PC-3 (cell line): ENCODE results near the gene KIF2A. TPM values are rescaled to one million over a fixed set of nuclear protein-coding genes. Genes with fewer than 3 reads are reported as not detected.

Experiments
- ATAC-seq: fragments of 200-7000 bp; cut with Tn5 transposase; 2 replicates; pipeline ENCODE4 v1.9.1; 2020; ENCODE audit warnings: mild to moderate bottlenecking, moderate library complexity
- BruUV-seq: library from RNA; stranded (reverse); fragments of 400-500 nt; replicated peaks from 2 replicates; lab custom pipeline; 2021; lab: Mats Ljungman, UMichigan
- CTCF ChIA-PET: fragments of 300-600 bp; sonication (Branson Sonifier 250); formaldehyde crosslinking; loops from one replicate; lab custom pipeline; 2022; ENCODE audit warnings: antibody characterized with exemption; lab: Charles Lee
- POLR2A ChIA-PET: fragments of 300-600 bp; sonication (Branson Sonifier 250); formaldehyde crosslinking; loops from one replicate; lab custom pipeline; 2022; ENCODE audit warnings: antibody characterized with exemption; ENCODE audit not compliant: unreplicated experiment; lab: Charles Lee
- DNase-seq: peaks from one replicate; pipeline ENCODE4 v3.0.0-alpha.2; 2015
- H2AFZ ChIP-seq: fragments of 300-600 bp; sonication (generic); 2 replicates; pipeline ENCODE4 v1.6.0; 2016; ENCODE audit warnings: antibody characterized with exemption, low read length
- H3F3A ChIP-seq: fragments of 300-600 bp; sonication (generic); one replicate; pipeline ENCODE4 v1.6.0; 2017; ENCODE audit warnings: antibody characterized with exemption, low read length, control low read depth, mild to moderate bottlenecking; ENCODE audit not compliant: unreplicated experiment
- H3K27ac ChIP-seq: fragments of 300-600 bp; sonication (generic); 2 replicates; pipeline ENCODE4 v1.5.1; 2016; ENCODE audit warnings: mild to moderate bottlenecking, low read length
- H3K27me3 ChIP-seq: fragments of 300-600 bp; sonication (generic); 2 replicates; pipeline ENCODE4 v1.6.1; 2016; ENCODE audit warnings: low read length, mixed read lengths
- H3K36me3 ChIP-seq: fragments of 300-600 bp; sonication (generic); 2 replicates; pipeline ENCODE4 v1.6.1; 2016; ENCODE audit warnings: low read depth, mixed run types, low read length, mixed read lengths
- H3K4me1 ChIP-seq: fragments of 300-600 bp; sonication (generic); 2 replicates; pipeline ENCODE4 v1.5.1; 2016; ENCODE audit warnings: low read length; ENCODE audit not compliant: insufficient read depth
- H3K4me2 ChIP-seq: fragments of 300-600 bp; sonication (generic); 2 replicates; pipeline ENCODE4 v1.6.0; 2016; ENCODE audit warnings: low read length
- H3K4me3 ChIP-seq: fragments of 300-600 bp; sonication (generic); 2 replicates; pipeline ENCODE4 v1.5.1; 2016; ENCODE audit warnings: mild to moderate bottlenecking, low read length, mixed read lengths
- H3K79me2 ChIP-seq: fragments of 300-600 bp; sonication (generic); 2 replicates; pipeline ENCODE4 v1.6.1; 2017; ENCODE audit warnings: low read length, mixed read lengths
- H3K9ac ChIP-seq: fragments of 300-600 bp; sonication (generic); 2 replicates; pipeline ENCODE4 v1.6.0; 2016; ENCODE audit warnings: mild to moderate bottlenecking, low read length
- H3K9me2 ChIP-seq: fragments of 300-600 bp; sonication (generic); replicated peaks from 2 replicates; pipeline ENCODE4 v1.6.1; 2016; ENCODE audit warnings: mixed run types, low read length, mixed read lengths
- H3K9me3 ChIP-seq: fragments of 300-600 bp; sonication (generic); 2 replicates; pipeline ENCODE4 v1.6.1; 2016; ENCODE audit warnings: low read length, mixed read lengths
- H4K20me1 ChIP-seq: fragments of 300-600 bp; sonication (generic); 2 replicates; pipeline ENCODE4 v1.6.1; 2016; ENCODE audit warnings: low read length, mixed read lengths
- CTCF ChIP-seq: fragments of 300-600 bp; sonication (generic); conservative IDR thresholded peaks from 2 replicates; pipeline ENCODE4 v1.5.1; 2017; ENCODE audit warnings: antibody characterized with exemption, low read depth, mild to moderate bottlenecking, low read length
- EZH2 ChIP-seq: fragments of 300-600 bp; sonication (generic); IDR thresholded peaks from one replicate; pipeline ENCODE4 v1.6.1; 2017; ENCODE audit warnings: antibody characterized with exemption, mild to moderate bottlenecking, low read length; ENCODE audit not compliant: unreplicated experiment
- EZH2phosphoT487 ChIP-seq: fragments of 300-600 bp; sonication (generic); IDR thresholded peaks from 2 replicates; pipeline ENCODE4 v1.6.1; 2018; ENCODE audit warnings: mild to moderate bottlenecking, antibody characterized with exemption, low read length, borderline replicate concordance
- intact Hi-C: fragments of 100-400 bp; cut with micrococcal nuclease; formaldehyde crosslinking; loops from 2 replicates; pipeline ENCODE4 v1.9.0; 2023
- total RNA-seq: library from RNA; depleted of rRNA; stranded (reverse); fragments of >200 nt; gene quantifications from 2 replicates; pipeline ENCODE4 v1.2.3, GENCODE V29; 2014

KIF2A gene
- total RNA-seq, 1 experiment from 2014 or later, result 26.4 TPM

GRCh38 chr5:62375627-62376026, 69.6 kb downstream of the KIF2A start:
- peak; percentile 38 for ATAC-seq
- peaks cover 22% of the 10 kb centered on the region for H3K4me1 ChIP-seq
- POLR2A ChIA-PET, result no interaction called here
- no peak overlapping the region for H2AFZ ChIP-seq
- H3K27me3 ChIP-seq, result no peaks in the 10 kb centered on the region
- H3K4me2 ChIP-seq, result peak overlapping the region; percentile 40; the same call in 1 of the 2 replicates
- H4K20me1 ChIP-seq, result no peaks in the 10 kb centered on the region
- no peaks in the 10 kb centered on the region for H3F3A ChIP-seq
- peak overlapping the region; percentile 35; the same call in 1 of the 2 replicates for H3K27ac ChIP-seq
- H3K9me3 ChIP-seq, result no peaks in the 10 kb centered on the region
- H3K9me2 ChIP-seq, result no peaks in the 10 kb centered on the region
- H3K79me2 ChIP-seq, result no peaks in the 10 kb centered on the region
- no peak overlapping the region for H3K4me3 ChIP-seq
- BruUV-seq, result no TSS peak
- intact Hi-C loops, result no loop called here
- H3K9ac ChIP-seq, result no peak overlapping the region
- DNase-seq, result no peak
- TF ChIP-seq EZH2 (no peak), EZH2phosphoT487 (no peak), CTCF (no peak)
- H3K36me3 ChIP-seq, result peaks cover 18% of the 10 kb centered on the region
- CTCF ChIA-PET, result no interaction called here

DNA sequence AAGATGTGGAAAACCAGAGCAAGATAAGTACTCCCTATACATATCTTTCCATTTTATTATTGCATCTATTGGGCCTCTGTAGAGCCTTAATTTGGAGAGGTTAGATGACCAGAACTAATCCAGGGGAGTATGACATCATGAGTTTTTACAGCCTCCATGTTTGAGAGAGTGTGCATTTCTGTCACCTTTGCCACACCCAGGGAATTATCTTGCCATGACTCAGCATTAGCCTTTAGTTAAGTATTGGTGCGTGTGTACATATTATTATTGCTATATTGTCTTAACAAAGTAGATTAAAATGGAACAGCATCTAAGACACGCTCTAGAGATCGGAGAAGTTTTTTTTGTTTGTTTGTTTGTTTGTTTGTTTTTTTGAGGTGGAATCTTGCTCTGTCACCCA, 70.1 kb downstream of the KIF2A start:
- H4K20me1 ChIP-seq, result no peaks in the 10 kb centered on the region
- H3K79me2 ChIP-seq, result no peaks in the 10 kb centered on the region
- BruUV-seq, result no TSS peak
- H3K9me3 ChIP-seq, result no peaks in the 10 kb centered on the region
- no peak overlapping the region for H3K9ac ChIP-seq
- peak overlapping the region; percentile 35; the same call in 1 of the 2 replicates for H3K27ac ChIP-seq
- H3K36me3 ChIP-seq, result peaks cover 18% of the 10 kb centered on the region
- DNase-seq, result peak; percentile 58
- H3K27me3 ChIP-seq, result no peaks in the 10 kb centered on the region
- intact Hi-C loops, result no loop called here
- no peak for TF ChIP-seq EZH2
- TF ChIP-seq CTCF, result no peak
- TF ChIP-seq EZH2phosphoT487, result no peak
- no peak overlapping the region for H2AFZ ChIP-seq
- H3K4me1 ChIP-seq, result peaks cover 20% of the 10 kb centered on the region
- no peaks in the 10 kb centered on the region for H3K9me2 ChIP-seq
- ChIA-PET CTCF (no interaction called here), POLR2A (no interaction called here)
- no peaks in the 10 kb centered on the region for H3F3A ChIP-seq
- peak; percentile 90 for ATAC-seq
- no peak overlapping the region for H3K4me3 ChIP-seq
- peak overlapping the region; percentile 40; the same call in 1 of the 2 replicates for H3K4me2 ChIP-seq

- no peaks in the 10 kb centered on the region for H4K20me1 ChIP-seq
- no peaks in the 10 kb centered on the region for H3F3A ChIP-seq
- peaks cover 40% of the 10 kb centered on the region for H3K36me3 ChIP-seq
- ChIA-PET CTCF (no interaction called here), POLR2A (interaction anchor here (1.2 kb wide), 1 partner anchor 19 kb away, joined by 9 read pairs; the partner anchor contains the start of gene DIMT1)
- DNase-seq (peak; percentile 85), ATAC-seq (peak; percentile 27)
- TF ChIP-seq EZH2, result no peak
- no peak for TF ChIP-seq EZH2phosphoT487
- TF ChIP-seq CTCF, result no peak
- no peaks in the 10 kb centered on the region for H3K9me2 ChIP-seq
- H3K9ac ChIP-seq, result peak overlapping the region; percentile 23
- H3K4me2 ChIP-seq, result peak overlapping the region; percentile 65
- H3K9me3 ChIP-seq, result no peaks in the 10 kb centered on the region
- intact Hi-C loops, result no loop called here
- peaks cover 31% of the 10 kb centered on the region for H3K4me1 ChIP-seq
- no peaks in the 10 kb centered on the region for H3K27me3 ChIP-seq
- no peak overlapping the region for H2AFZ ChIP-seq
- H3K27ac ChIP-seq, result peak overlapping the region; percentile 82
- no TSS peak for BruUV-seq
- H3K79me2 ChIP-seq, result no peaks in the 10 kb centered on the region
- H3K4me3 ChIP-seq, result no peak overlapping the region; the same call in 1 of the 2 replicates
These were observed 79.1 kb downstream of the KIF2A start for GRCh38 chr5:62385131-62385530.
